GM18861 (cell line): Measurements from ENCODE around the gene RAPGEF6.
"Not testable (repeated sequence)": the region's sequence is repeated elsewhere in the genome, so short reads cannot be mapped to it uniquely, and the experiment has no call there.

ENCODE experiments used
- ATAC-seq: cut with Tn5 transposase; IDR thresholded peaks from one replicate; pipeline ENCODE4 v1.9.1; 2021; ENCODE audit not compliant: unreplicated experiment

Gene RAPGEF6

GRCh38 chr5:131634996-131635683 is at the start of gene RAPGEF6:
Gene RAPGEF6 (minus strand): TSS chr5:131635229. CDS start chr5:131635030, 199 bp downstream.
- peak; percentile 78 for ATAC-seq

- no peak for ATAC-seq
Measured at GRCh38 chr5:131684595-131684994, 49.6 kb upstream of the RAPGEF6 start.

GRCh38 chr5:131684051-131684450 is 49.0 kb upstream of the RAPGEF6 start:
- no peak for ATAC-seq

GRCh38 chr5:131682826-131683225 is 47.8 kb upstream of the RAPGEF6 start:
- ATAC-seq: no peak

GRCh38 chr5:131682175-131682574 is 47.1 kb upstream of the RAPGEF6 start:
- no peak for ATAC-seq

- no peak for ATAC-seq
Measured at GRCh38 chr5:131679911-131680310, 44.9 kb upstream of the RAPGEF6 start.

- ATAC-seq: not testable (repeated sequence)
Measured at GRCh38 chr5:131678273-131678672, 43.2 kb upstream of the RAPGEF6 start.

- ATAC-seq: no peak
Measured at GRCh38 chr5:131677115-131677514, 42.1 kb upstream of the RAPGEF6 start.

- no peak for ATAC-seq
Measured at GRCh38 chr5:131672776-131673175, 37.7 kb upstream of the RAPGEF6 start.

GRCh38 chr5:131671994-131672655 is 37.1 kb upstream of the RAPGEF6 start:
- no peak for ATAC-seq

GRCh38 chr5:131671409-131671808 is 36.4 kb upstream of the RAPGEF6 start:
- no peak for ATAC-seq

- ATAC-seq: no peak
Measured at GRCh38 chr5:131664929-131665328, 29.9 kb upstream of the RAPGEF6 start.

- ATAC-seq: no peak
Measured at GRCh38 chr5:131661933-131662332, 26.9 kb upstream of the RAPGEF6 start.

GRCh38 chr5:131659841-131660240 is 24.8 kb upstream of the RAPGEF6 start:
- ATAC-seq: no peak

- no peak for ATAC-seq
Measured at GRCh38 chr5:131659290-131659689, 24.3 kb upstream of the RAPGEF6 start.

- ATAC-seq: no peak
Measured at GRCh38 chr5:131654776-131655175, 19.7 kb upstream of the RAPGEF6 start.

- ATAC-seq: no peak
Measured at GRCh38 chr5:131654309-131654708, 19.3 kb upstream of the RAPGEF6 start.

- ATAC-seq: no peak
Measured at GRCh38 chr5:131649161-131649560, 14.1 kb upstream of the RAPGEF6 start.

GRCh38 chr5:131647048-131647769 is 12.2 kb upstream of the RAPGEF6 start:
- peak; percentile 63 for ATAC-seq

- no peak for ATAC-seq
Measured at GRCh38 chr5:131644822-131645221, 9.8 kb upstream of the RAPGEF6 start.

- no peak for ATAC-seq
Measured at GRCh38 chr5:131644370-131644769, 9.3 kb upstream of the RAPGEF6 start.

- ATAC-seq: no peak
Measured at GRCh38 chr5:131641494-131641893, 6.5 kb upstream of the RAPGEF6 start.
